SIG-M5 (cell line): ENCODE measurements around the gene GASK1A.
"Not testable (repeated sequence)": the region's sequence is repeated elsewhere in the genome, so short reads cannot be mapped to it uniquely, and the experiment has no call there.

Experiments
- DNase-seq: peaks from one replicate; lab custom pipeline; 2025; lab: John Stamatoyannopoulos, UW

GASK1A gene

DNA sequence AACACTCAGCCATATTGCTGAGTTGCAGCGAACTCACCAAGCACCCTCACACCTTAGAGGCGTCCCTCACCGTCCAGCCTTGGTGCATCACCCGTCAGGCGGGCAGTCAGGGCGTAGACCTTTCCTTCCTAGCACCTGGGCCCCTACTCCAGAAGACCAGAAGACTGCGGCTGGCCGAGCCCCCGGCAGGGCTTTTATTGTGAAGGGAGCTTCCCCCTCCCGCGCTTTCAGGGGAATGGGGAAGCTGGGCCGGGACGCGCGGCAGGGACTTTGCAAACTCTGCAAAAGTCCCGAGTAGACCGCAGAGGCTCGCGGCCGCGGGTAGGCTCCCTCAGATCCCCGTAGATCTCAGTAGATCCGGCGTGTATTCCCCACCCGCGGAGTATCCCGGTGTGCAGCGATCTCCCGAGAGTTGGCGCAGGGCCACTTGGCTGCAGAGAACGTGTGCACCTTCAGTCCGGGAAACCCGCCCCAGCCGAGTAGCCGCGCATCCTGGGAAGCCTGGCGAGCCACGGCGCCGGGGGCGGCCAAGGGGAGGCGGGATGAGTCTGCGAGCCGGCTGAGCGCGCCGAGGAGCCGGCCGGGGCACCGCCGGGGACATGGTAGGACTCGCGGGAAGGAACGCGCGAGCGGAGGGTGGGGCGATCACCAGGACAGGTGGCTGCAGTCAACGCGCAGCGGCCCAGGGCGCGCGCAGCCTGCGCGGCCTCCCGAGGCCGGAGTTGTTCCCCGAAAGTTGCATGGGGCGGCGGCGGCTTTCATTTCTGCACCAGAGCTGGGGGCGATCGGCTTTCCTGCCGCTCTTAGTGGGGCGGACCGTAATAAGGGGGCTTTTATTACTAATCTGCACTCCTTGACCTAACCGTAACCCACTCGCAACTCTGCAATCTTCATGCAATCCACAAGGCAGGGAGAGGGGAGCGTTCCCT, at the start of gene GASK1A:
Gene GASK1A (plus strand): TSS at position 268 of the 929 bp plus-strand sequence. CDS start 332 bp downstream, at position 600.
- no peak for DNase-seq

DNA sequence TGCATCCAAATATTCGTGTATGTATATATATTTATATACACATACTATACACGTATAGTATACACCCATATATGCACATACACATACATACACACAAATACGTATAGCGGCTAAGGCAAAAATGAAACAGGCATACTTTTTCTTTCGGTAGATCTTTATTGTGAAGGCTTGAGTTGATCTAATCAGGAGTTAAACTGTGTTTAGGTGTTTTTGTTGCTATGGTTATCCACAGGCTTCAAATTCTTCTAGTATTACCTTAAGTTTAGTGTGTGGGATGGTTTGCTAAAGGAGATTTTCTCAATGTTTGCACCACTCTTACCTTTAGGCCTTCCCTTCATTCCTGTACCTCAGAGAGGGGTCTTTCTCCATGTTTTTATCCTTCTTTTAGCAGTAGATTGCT, 45.0 kb upstream of the GASK1A start:
- no peak for DNase-seq

DNA sequence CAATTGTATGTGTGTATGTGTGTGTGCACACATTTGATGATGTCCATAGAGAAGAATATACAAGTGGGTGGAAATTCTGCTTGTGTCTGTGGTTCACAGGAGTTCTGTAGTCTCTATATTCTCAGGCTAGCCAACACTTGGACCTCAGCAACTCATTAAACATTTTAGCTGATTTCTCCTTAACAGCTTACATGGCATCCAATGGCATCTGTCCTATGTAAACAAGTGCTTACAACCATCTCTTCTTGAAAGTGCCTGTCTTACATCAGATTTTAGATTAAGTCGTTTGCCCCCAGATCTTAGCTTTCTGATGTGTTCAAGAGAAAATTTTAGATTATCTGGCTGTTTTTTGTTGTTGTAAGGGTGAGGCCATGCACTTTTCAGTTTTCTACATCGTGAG, 44.2 kb upstream of the GASK1A start:
- no peak for DNase-seq

DNA sequence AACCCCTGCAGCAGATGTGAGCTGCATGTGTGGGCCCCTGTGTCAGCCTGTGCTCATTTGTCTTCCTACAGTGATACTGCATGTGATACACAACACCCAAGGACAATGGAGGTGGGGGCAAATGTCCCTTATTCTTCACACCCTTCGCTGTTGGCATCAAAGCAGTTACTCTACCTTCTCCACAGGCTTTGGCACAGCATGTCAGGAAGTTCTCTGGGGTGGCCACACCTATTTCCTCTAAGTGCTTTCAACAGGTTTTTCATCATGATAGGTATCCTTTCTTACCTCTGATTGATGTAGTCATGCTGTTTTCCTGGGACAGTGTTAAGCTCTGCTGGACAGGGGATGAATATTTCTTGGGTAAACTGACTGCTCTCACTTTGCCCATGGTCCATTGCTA, 43.6 kb upstream of the GASK1A start:
- no peak for DNase-seq

DNA sequence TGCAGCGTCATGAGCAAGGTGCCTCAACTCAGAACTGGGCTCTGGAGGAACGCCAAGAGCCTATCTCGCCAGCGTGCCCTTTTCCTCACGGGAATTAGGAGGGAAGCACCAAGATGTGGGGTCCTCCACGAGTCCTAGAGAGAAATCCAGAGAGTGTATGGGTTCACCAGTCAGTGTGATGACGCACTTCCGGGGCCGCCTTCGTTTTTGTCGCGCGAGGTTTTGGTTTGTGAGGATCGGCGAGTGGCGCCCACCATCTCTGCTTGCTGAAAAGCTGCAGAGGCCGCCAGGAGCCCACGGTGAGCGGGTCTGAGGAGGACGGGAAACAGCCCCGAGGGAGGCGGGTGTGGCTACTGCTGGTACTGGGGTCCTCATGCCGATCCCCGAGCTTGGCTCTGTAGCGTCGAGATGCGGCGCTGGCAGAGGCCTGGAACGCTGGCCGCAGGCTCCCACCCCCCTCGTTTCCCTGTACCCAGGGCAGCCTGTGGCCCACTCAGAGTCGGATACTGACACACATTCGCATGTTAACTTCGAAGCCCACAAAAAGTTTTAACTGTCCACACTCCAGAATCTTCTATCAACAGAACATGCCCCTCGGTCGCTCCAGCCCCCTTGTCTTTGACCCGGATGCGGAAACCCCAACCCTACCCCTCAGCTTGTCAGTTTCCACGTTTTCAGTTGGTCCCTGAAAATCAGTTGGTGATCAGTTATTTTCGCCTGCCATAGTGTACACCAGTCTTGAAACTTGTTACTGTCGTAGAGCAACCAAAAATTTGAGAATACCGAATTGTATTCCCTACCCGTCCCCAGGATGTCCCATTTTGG, 42.7 kb upstream of the GASK1A start:
- DNase-seq: no peak

DNA sequence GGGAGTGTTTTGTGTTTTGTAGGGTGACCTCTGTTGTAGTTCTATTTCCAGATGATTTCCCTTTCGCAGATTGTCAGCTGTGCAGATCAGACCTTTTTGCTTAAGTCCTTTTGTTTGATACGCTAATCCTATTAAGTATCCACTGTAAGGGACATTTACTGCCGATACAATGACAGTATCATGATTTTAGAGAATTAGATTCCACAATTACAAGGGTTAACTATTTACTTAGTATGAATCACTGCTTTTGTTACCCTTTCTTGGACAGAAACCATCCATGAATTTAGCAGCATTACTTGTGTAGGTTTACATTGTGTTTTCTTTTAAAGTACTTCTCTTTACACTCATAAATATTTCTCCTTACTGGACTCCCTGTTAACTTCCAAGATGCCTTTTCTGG, 41.8 kb upstream of the GASK1A start:
- DNase-seq: no peak

DNA sequence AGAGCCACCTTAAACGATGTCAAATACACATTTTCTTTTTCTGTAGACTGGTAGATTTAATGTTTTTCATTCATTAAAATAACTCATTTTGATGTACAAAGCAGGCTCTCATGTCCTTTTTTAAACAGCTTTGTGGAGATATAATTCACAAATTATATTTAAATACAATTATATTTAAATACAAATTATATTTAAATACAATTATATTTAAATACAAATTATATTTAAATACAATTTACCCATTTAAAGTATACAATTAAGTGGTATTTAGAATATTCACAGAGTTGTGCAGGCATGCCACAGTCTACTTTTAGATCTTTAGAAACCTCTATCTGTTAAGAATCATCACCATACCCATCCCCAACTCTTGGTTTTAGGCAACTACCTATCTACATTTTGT, 36.4 kb upstream of the GASK1A start:
- DNase-seq: no peak

DNA sequence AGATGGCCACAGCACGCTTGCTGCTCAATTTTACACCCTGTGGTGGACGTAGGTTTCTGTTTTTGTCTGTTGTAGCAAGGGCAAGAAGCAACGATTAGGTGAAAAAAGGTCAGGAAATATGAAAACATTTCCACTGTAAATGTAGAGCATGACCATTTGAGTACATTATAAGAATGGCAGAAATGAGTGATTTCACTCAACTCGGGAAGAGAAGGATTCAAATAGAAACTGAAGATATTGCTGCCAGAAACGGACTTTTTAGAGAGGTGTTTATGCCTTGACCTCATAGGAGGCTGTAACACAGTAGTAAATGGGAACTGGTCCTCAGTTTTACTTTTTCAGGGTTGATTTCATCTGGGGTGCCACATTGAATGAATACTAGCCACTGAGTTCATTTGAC, 33.1 kb upstream of the GASK1A start:
- no peak for DNase-seq

DNA sequence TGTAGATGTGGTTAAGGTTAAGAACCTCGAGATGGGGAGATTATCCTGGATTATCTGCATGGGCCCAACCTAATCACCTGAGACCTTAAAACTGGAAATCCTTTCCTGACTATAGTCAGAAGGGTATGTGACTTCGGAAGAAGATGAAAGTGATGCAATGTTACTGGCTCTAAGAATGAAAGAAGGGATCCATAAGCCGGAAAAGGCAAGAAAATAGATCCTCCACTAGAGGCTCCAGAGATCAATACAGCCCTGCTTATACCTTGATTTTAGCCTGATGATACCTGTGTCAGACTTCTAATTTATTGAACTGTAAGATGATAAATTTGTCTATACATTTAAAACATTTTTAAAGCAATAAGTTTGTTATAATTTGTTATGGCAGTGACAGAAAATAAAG, 21.5 kb upstream of the GASK1A start:
- no peak for DNase-seq

DNA sequence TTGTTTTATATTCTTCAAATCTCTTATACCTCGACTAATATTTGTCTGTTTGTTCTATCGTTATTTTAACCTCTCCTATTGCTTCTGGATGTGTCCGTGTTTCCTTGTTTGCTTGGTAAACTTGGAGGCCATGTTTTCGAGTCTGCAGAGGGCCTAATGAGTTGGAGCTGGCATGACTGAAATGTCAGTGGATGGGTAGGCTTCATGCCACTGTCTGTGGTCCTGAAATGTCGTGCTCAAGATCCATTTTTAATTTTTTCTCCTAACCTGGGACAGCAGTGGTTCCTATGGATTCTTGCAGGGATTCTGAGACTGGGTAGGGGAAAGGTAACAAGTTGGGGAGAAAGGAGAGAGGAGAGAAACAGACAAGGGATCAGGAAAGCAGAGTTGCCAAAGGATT, 18.8 kb upstream of the GASK1A start:
- no peak for DNase-seq

DNA sequence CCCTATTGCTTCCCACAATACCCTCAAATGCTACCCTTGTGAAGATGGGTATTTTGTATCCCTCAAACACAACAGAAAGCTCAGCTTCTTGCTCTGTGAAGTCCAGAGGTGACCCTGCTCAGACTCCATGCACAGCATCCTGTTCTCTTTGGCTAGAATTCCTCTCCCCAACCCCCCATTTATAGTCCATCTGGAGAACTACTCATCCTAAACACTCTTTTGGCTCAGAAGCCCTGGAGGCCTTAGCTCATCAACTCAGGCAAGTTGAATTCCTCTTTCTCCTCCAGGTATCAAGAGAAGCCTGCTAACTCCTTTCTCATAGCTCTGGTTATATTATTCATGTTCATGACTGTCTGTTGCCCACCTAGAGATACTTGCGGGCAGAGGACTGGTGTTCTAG, 18.3 kb upstream of the GASK1A start:
- DNase-seq: no peak

DNA sequence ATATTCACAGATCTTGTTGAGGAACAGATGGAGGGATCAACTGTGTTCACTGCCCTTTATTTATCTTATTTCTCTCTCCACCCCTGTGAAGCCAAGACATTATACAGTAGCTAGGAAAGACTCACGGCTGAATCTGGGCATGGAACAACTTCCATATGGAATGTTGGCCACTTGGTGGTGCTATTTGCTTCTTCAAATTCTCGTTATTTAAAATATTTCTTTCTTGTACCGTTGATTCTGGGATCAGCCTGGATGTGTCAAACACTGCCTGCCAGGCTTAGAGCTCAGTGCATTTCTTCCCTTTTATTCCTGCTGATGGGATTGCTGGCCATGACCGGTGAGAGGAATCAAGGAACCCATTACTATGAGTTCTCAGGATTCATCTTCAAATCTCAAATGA, 17.5 kb upstream of the GASK1A start:
- DNase-seq: no peak

DNA sequence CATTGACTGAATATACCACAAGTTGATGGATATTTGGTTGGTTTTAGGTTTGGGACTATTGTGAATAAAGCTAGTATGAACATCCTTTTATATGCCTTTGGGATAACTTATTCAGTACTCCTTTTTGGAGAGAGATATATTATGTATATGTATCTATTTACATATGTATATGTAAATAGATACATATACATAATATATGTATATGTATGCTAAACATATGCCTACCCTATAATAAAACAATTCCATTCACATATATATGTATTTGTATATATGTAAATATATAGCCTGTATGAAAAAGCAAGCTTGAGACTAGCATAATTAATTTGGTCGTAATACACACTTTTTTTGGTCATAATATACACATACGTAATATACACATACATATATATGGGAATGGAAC, 15.8 kb upstream of the GASK1A start:
- DNase-seq: no peak

DNA sequence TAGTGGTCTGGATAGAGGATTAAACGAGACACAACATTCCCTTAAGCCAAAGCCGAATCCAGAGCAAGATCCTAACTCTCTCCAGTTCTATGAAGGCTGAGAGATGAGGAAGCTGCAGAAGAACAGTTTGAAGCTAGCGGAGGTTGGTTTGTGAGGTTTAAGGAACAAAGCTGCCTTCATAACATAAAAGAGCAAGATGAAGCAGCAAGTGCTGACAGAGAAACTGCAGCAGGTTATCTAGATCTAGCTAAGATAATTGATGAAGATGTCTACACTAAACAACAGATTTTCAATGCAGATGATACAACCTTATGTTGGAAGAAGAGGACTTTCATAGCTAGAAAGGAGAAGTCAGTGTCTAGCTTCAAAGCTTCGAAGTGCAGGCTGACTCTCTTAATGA, 14.8 kb upstream of the GASK1A start:
- no peak for DNase-seq

DNA sequence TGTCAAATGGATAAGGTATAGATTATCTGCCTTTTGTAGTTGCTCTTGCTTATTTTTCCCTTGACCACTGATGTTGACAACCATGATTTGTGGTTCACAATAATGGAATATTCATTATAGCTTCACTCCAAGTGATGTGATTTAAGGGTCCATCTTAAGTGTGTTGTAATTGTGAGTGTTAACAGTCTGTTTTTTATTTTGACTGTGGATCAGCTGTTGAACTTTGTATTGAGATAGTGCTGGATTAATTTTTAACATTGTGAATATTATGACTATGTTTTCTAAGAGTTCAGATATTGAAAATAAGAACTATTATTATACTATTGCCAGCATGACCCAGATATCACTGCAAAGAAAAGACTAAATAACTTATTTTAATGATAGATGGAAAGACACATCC, 8.6 kb upstream of the GASK1A start:
- no peak for DNase-seq

DNA sequence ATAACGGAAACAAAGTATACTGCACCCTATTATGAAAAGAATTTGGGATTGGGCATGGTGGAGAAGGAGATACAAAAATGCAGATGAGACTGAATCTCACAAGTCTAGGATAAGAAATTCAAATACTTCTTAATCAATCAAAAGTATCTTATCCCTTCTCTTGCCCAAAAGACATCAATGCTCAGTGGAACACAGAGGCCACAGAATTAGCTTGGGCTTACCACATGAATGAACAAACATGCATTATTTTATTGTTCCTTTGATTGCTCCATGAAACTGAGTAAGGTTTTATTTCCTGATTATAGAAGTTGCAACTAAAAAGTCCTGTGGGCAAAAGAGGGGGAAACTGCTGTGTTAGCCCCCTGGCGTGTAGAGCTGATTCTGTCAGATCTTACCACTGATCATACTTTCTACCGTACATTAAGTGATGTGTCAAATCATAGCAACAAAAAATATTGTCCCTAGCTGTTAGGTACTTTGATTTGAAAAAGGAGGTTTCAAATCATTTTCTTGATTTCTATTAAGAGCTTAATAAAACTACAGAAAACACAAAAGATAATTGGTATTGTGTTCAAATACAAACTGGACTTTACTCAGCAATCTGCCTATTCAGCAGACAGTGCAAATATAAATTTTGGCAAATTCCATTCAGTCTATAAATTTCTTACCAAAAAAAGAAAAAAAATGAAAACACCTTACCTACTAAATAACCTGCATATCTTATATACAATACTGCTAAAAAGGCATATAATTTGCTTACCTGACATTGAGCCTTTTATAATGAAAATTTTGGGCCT, 7.9 kb upstream of the GASK1A start:
- DNase-seq: no peak

DNA sequence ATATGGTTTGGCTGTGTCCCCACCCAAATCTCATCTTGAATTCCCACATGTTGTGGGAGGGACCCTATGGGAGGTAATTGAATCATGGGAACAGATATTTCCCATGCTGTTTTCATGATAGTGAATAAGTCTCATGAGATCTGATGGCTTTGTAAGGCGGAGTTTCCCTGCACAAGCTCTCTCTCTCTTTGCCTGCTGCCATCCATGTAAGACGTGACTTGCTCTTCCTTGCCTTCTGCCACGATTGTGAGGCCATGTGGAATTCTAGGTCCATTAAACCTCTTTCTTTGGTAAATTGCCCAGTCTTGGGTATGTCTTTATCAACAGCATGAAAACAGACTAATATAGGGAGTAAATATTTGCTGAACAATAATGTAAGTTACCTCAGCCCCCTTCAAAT, 4.2 kb upstream of the GASK1A start:
- not testable (repeated sequence) for DNase-seq

DNA sequence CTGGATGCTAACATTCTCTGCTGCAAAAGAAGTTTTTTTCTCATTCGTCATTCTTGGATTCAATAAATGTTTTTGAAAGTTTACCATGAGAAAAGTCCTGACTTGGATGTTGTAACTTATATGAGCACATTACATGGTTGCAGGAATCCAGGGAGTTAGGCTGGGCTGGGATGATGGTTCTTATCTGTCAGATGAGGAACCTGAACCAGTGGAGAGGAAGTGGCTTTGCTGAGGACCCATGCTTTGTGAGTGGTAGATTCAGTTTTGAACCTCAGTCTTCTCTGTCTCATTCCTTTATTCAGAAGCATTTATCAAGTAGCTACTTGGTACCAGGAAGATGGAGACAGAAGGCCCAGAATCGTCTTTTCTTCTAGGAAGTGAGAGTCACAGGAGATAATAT, 3.7 kb upstream of the GASK1A start:
- no peak for DNase-seq

DNA sequence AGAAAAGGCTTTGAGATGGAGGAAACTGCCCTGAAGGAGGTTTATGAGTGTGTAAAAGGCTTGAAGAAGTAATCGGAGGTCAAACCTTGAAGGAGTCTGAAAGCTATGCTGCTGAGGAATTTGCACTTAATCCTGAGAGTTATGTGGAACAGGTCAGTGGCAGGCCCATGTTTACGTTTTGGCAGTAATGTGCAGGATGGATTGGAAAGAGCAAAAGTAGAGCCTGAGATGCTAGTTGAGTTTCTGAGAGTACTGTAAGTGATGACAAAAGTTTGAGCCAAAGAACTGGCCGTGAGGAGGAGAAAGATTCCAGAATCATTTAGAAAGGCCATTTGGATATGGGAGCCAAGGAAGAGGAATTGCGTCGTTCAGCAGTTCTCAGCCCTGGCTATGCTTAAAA, 3.2 kb upstream of the GASK1A start:
- no peak for DNase-seq

DNA sequence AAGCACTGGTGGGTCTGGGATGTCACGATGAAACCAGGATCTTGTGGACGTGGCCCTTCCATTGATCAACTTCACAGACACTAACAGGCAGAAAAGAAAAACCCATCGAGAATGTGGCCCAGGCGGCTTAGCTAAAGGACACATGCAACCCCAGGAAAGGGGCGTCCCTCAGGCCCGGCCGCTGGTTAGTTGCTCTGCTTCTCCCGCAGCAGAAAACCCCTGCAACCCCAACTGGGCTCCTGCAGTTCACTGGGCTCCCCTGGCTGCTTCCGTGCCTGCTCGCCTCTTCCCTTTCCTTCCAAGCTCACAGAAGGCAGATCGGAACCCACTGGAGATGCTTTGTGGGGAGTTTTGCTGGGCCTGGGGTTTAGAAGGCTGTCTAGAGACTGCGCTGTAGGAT, 1.1 kb downstream of the GASK1A start:
- DNase-seq: no peak

DNA sequence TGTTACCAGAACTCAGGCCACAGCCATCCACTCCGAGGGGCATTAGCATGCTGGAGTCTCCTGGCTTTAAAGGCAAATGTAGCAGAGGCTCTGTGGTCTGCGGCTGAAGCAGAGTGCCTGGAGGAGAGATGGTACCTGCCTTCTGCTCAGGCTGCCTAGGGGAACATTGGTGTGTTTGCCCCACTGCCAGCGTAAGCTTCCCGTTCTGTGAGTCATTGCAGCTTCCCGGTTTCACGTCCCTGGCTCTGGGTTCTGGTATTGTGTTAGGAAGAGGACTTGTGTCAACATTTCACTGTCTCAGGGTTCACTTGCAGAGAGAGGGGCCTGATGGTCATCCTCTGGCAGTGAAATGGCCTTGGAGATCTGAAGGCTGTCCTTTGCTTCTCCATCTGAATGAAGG, 1.8 kb downstream of the GASK1A start:
- no peak for DNase-seq

DNA sequence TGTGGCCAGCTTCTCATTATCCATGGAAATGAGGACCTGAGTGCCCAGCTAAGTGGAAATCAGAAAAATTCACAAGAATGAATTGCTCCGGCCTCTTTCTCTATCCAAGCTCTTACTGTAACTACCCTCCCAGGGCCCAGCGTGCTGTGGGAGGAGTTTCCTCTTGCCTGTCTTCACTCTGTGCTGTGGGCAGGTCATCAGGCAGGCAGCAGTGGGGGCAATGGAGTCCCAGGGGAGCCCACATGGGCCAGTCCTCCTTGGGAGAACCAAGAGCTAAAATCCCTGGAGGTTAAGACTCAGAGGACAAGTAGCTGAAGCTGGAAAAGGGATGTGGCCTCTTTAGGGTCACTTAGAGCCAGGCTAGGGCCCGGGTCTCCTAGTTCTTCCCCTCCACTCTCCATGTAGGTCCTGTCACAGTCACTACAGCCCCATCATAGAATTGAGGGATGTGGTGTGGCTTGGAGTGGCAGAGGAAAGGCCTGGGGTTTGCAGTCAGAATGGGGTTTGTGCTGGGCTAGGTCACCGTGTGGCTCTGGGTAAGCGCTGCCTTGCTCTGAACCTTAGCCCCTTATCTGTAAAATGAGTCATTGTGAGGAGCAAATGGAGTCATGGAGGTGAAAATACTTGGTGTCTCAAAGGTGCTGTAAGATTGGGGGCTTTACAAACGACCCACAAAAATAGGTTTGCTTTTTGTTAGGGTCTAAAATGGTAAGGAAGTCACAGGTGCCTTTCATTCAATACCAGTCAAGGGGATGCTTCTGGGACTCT, 3.7 kb downstream of the GASK1A start:
- no peak for DNase-seq
